Kidney epithelial cell (primary cell): ENCODE data around the gene HIBADH. TPM values are rescaled to one million over a fixed set of nuclear protein-coding genes. Genes with fewer than 3 reads are reported as not detected.
"Not testable (repeated sequence)": the region's sequence is repeated elsewhere in the genome, so short reads cannot be mapped to it uniquely, and the experiment has no call there.

Experiments
- DNase-seq: peaks from one replicate; pipeline ENCODE4 v3.0.0-alpha.2; 2010; ENCODE audit warnings: low read depth
- H3K27me3 ChIP-seq: 2 replicates; pipeline ENCODE4 v1.6.0; 2011; ENCODE audit warnings: low read length; ENCODE audit not compliant: control insufficient read depth, insufficient read depth
- H3K36me3 ChIP-seq: 2 replicates; pipeline ENCODE4 v1.5.1; 2011; ENCODE audit warnings: low read length; ENCODE audit not compliant: control insufficient read depth, insufficient read depth
- H3K4me3 ChIP-seq: 2 replicates; pipeline ENCODE4 v1.5.1; 2011; ENCODE audit warnings: low read depth, mild to moderate bottlenecking, control low read depth, low read length
- CTCF ChIP-seq: IDR thresholded peaks from 2 replicates; pipeline ENCODE4 v1.5.1; 2011; ENCODE audit warnings: mild to moderate bottlenecking, moderate library complexity, low read length, control low read depth, inconsistent platforms; ENCODE audit not compliant: insufficient read depth, poor library complexity, severe bottlenecking
- total RNA-seq: library from RNA; depleted of rRNA; stranded (reverse); fragments of >200 nt; gene quantifications from 2 replicates; pipeline ENCODE4 v1.2.3, GENCODE V29; 2015

Gene HIBADH
- total RNA-seq, 1 donor from 2014 or later = 44.3 TPM

DNA sequence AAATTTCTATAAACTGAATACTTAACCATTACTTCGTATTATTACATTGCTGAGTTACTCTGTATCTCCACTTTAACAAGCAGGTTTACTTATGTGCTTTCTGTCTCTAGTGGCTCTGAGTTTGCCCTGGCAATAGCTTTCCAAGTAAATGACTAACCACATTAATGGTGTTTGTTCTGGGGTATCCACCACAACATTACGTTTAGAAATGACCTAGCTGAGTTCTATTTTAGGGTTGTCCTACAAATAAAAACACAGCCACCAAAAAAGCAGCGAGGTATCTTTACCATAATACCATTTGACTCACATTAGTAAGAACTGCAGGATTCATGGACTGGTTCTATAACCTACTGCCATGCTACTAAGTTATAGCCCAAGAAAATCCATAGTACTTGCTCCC, 83.1 kb downstream of the HIBADH start:
- no peak for TF ChIP-seq CTCF
- peak; percentile 9 for DNase-seq
- Histone ChIP-seq H3K4me3 (no peak overlapping the region), H3K27me3 (no peaks in the 10 kb centered on the region), H3K36me3 (no peaks in the 10 kb centered on the region)

GRCh38 chr7:27578169-27578568, 84.5 kb downstream of the HIBADH start:
- not testable (repeated sequence) for H3K36me3 ChIP-seq, DNase-seq, H3K4me3 ChIP-seq, H3K27me3 ChIP-seq

DNA sequence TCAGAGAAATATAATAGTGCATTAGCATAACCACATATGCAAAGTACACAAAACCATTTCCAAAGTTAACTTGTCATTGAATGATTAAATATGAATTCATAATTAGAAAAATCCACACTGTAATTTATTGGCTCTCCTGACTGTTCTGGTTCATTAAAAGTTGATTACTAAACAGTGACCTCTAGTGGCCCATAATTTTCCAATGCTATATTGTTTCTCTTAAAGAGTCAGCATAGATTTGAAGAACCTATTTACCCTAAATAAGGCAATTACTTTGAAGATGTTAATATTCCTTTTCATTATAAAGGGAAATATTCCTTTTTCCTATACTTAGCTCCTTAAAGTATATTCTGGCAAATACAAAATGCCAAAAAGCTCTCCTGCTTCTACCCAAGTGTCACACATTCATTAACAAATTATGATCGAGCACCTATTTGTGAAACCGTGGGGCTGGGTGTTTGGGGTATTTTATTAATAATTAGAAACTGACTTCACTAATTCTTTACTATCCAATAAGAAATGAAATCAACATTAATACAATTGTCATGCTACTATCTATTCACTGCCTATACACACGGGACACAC, 86.2 kb downstream of the HIBADH start:
- TF ChIP-seq CTCF = peak; percentile 34
- no peak overlapping the region for H3K4me3 ChIP-seq
- no peak for DNase-seq
- no peaks in the 10 kb centered on the region for H3K36me3 ChIP-seq
- H3K27me3 ChIP-seq = no peaks in the 10 kb centered on the region

DNA sequence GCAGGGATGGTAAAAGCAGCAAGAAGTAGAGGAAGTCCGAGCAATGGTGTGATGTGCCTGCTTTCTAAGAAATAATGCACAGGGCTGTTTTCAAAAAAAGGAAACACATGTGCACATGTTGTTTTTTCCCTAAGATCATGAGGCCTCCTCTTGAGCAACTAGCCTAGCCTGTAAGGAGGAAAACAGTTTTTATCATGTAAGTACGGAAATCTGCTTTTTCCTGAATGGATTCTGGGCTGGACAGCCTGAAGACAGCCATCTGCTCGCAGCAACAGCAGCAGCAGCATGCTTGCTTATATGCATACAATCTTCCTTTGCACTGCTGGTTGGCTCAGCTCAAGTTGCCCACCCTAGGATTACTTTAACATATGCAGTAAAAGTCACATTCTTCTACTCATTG, 87.1 kb downstream of the HIBADH start:
- no peaks in the 10 kb centered on the region for H3K27me3 ChIP-seq
- H3K36me3 ChIP-seq = no peaks in the 10 kb centered on the region
- no peak overlapping the region for H3K4me3 ChIP-seq
- no peak for DNase-seq
- TF ChIP-seq CTCF = no peak

GRCh38 chr7:27569106-27569505, 93.6 kb downstream of the HIBADH start:
- Histone ChIP-seq H3K27me3 (no peaks in the 10 kb centered on the region), H3K36me3 (no peaks in the 10 kb centered on the region), H3K4me3 (no peak overlapping the region)
- no peak for TF ChIP-seq CTCF
- DNase-seq = no peak

DNA sequence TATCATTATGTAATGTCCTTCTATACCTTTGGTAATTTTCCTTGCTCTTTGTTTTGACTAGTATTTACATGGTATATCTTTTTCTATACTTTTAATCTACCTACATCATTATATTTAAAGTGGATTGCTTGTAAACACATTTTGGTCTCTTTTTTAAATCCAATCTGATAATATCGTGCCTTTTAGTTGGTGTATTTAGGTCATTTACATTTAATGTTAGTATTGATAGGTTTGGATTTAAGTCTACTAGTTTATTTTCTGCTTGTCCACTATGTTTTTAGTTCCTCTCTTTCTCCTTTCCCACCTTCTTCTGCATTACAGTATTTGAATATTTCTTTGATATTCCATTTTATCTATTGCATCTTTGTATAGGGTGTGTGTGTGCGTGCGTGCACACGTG, 95.4 kb downstream of the HIBADH start:
- no peak overlapping the region for H3K4me3 ChIP-seq
- no peak for TF ChIP-seq CTCF
- no peaks in the 10 kb centered on the region for H3K27me3 ChIP-seq
- no peak for DNase-seq
- no peaks in the 10 kb centered on the region for H3K36me3 ChIP-seq
